MM.1S (cell line): ENCODE measurements around the gene CNKSR3.

Source experiments
- DNase-seq: peaks from one replicate; pipeline ENCODE4 v3.0.0-alpha.2; 2015
- H2AFZ ChIP-seq: fragments of 300-600 bp; sonication (generic); 2 replicates; pipeline ENCODE4 v1.6.0; 2016; ENCODE audit warnings: antibody characterized with exemption, low read length
- H3F3A ChIP-seq: fragments of 300-600 bp; sonication (generic); 2 replicates; pipeline ENCODE4 v1.6.1; 2016; ENCODE audit warnings: mild to moderate bottlenecking, antibody characterized with exemption, low read length, moderate library complexity, mixed read lengths; ENCODE audit not compliant: insufficient read depth
- H3K27ac ChIP-seq: fragments of 300-600 bp; sonication (generic); 2 replicates; pipeline ENCODE4 v1.5.1; 2016; ENCODE audit warnings: mild to moderate bottlenecking, low read length
- H3K27me3 ChIP-seq: fragments of 300-600 bp; sonication (generic); replicated peaks from 2 replicates; pipeline ENCODE4 v1.6.0; 2016; ENCODE audit warnings: low read length; ENCODE audit not compliant: insufficient read depth
- H3K36me3 ChIP-seq: fragments of 300-600 bp; sonication (generic); replicated peaks from 2 replicates; pipeline ENCODE4 v1.6.1; 2016; ENCODE audit warnings: mild to moderate bottlenecking, low read length, mixed read lengths; ENCODE audit not compliant: insufficient read depth
- H3K4me1 ChIP-seq: fragments of 300-600 bp; sonication (generic); 2 replicates; pipeline ENCODE4 v1.6.1; 2016; ENCODE audit warnings: low read length, mixed read lengths
- H3K4me2 ChIP-seq: fragments of 300-600 bp; sonication (generic); 2 replicates; pipeline ENCODE4 v1.6.0; 2016; ENCODE audit warnings: low read depth, low read length
- H3K4me3 ChIP-seq: fragments of 300-600 bp; sonication (generic); 2 replicates; pipeline ENCODE4 v1.5.1; 2016; ENCODE audit warnings: low read length, mixed read lengths
- H3K79me2 ChIP-seq: fragments of 300-600 bp; sonication (generic); 2 replicates; pipeline ENCODE4 v1.6.1; 2016; ENCODE audit warnings: mixed run types, low read length, mixed read lengths
- H3K9ac ChIP-seq: fragments of 300-600 bp; sonication (generic); 2 replicates; pipeline ENCODE4 v1.6.1; 2016; ENCODE audit warnings: low read length, mixed read lengths
- H3K9me2 ChIP-seq: fragments of 300-600 bp; sonication (generic); replicated peaks from 2 replicates; pipeline ENCODE4 v1.6.1; 2016; ENCODE audit warnings: mild to moderate bottlenecking, low read length, mixed read lengths; ENCODE audit not compliant: insufficient read depth
- H3K9me3 ChIP-seq: fragments of 300-600 bp; sonication (generic); replicated peaks from 2 replicates; pipeline ENCODE4 v1.6.1; 2016; ENCODE audit warnings: mild to moderate bottlenecking, low read length, mixed read lengths; ENCODE audit not compliant: insufficient read depth
- H4K20me1 ChIP-seq: fragments of 300-600 bp; sonication (generic); 2 replicates; pipeline ENCODE4 v1.6.1; 2016; ENCODE audit warnings: mild to moderate bottlenecking, low read length, moderate library complexity, mixed read lengths; ENCODE audit not compliant: insufficient read depth
- CTCF ChIP-seq: fragments of 300-600 bp; sonication (generic); IDR thresholded peaks from 2 replicates; pipeline ENCODE4 v1.5.1; 2016; ENCODE audit warnings: antibody characterized with exemption, low read length, mixed read lengths
- EZH2 ChIP-seq: fragments of 300-600 bp; sonication (generic); optimal IDR thresholded peaks from 2 replicates; pipeline ENCODE3; 2017; ENCODE audit warnings: low read depth, mild to moderate bottlenecking, antibody characterized with exemption, low read length, mixed read lengths
- EZH2phosphoT487 ChIP-seq: fragments of 300-600 bp; sonication (generic); IDR thresholded peaks from 2 replicates; pipeline ENCODE4 v1.6.1; 2018; ENCODE audit warnings: antibody characterized with exemption, low read length

Gene CNKSR3

GRCh38 chr6:154532426-154532825 is 21.9 kb upstream of the CNKSR3 start:
- Histone ChIP-seq H3K4me2 (no peak overlapping the region), H3F3A (no peaks in the 10 kb centered on the region), H3K27ac (no peak overlapping the region), H2AFZ (no peak overlapping the region), H3K9ac (no peak overlapping the region), H3K4me3 (no peak overlapping the region), H3K9me2 (no peaks in the 10 kb centered on the region), H3K36me3 (no peaks in the 10 kb centered on the region), H3K27me3 (no peaks in the 10 kb centered on the region), H3K9me3 (no peaks in the 10 kb centered on the region), H3K79me2 (no peaks in the 10 kb centered on the region), H4K20me1 (no peaks in the 10 kb centered on the region), H3K4me1 (no peaks in the 10 kb centered on the region)
- DNase-seq, result no peak
- TF ChIP-seq EZH2phosphoT487, result no peak
- no peak for TF ChIP-seq CTCF
- no peak for TF ChIP-seq EZH2

- H4K20me1 ChIP-seq, result no peaks in the 10 kb centered on the region
- H3K79me2 ChIP-seq, result no peaks in the 10 kb centered on the region
- no peaks in the 10 kb centered on the region for H3K36me3 ChIP-seq
- no peak overlapping the region for H3K4me3 ChIP-seq
- no peak overlapping the region for H3K9ac ChIP-seq
- no peaks in the 10 kb centered on the region for H3K9me2 ChIP-seq
- TF ChIP-seq CTCF, result no peak
- TF ChIP-seq EZH2phosphoT487, result no peak
- H2AFZ ChIP-seq, result no peak overlapping the region
- DNase-seq, result no peak
- H3K27ac ChIP-seq, result no peak overlapping the region
- no peaks in the 10 kb centered on the region for H3K4me1 ChIP-seq
- H3K4me2 ChIP-seq, result no peak overlapping the region
- H3F3A ChIP-seq, result no peaks in the 10 kb centered on the region
- H3K27me3 ChIP-seq, result no peaks in the 10 kb centered on the region
- no peaks in the 10 kb centered on the region for H3K9me3 ChIP-seq
These were observed 19.5 kb upstream of the CNKSR3 start for GRCh38 chr6:154529957-154530356.

DNA sequence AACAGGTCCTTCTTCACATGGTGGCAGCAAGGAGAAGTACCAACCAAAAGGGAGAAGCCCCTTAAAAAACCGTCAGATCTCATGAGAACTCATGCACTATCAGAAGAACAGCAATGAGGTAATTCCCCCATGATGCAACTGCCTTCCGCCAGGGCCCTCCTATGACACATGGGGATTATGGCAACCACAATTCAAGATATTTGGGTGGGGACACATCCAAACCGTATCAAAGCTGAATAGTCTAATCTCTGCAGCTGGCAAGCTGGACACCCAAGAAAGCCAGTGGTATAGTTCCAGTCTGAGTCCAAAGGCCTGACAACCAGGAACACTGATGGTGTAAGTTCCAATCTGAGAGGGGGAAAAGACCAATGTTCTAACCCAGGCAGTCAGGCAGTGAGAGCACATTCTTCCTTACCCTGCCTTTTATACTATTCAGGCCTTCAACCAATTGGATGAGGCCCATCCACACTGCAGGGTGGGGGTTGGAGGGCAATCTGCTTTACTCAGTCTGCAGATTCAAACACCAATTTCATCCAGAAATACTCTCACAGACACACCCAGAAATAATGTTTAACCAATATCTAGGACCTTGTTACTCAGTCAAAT is 17.9 kb upstream of the CNKSR3 start:
- no peak for TF ChIP-seq EZH2phosphoT487
- no peak for TF ChIP-seq EZH2
- TF ChIP-seq CTCF, result no peak
- Histone ChIP-seq H3K4me1 (no peaks in the 10 kb centered on the region), H3K79me2 (no peaks in the 10 kb centered on the region), H3K9ac (no peak overlapping the region), H4K20me1 (no peaks in the 10 kb centered on the region), H3K9me2 (no peaks in the 10 kb centered on the region), H3K27ac (no peak overlapping the region), H3K27me3 (no peaks in the 10 kb centered on the region), H2AFZ (no peak overlapping the region), H3K4me3 (no peak overlapping the region), H3K9me3 (no peaks in the 10 kb centered on the region), H3K36me3 (no peaks in the 10 kb centered on the region), H3K4me2 (no peak overlapping the region), H3F3A (no peaks in the 10 kb centered on the region)
- DNase-seq, result no peak
